SK-N-SH (cell line): Measurements from ENCODE around the gene NYNRIN.

Source experiments
- CTCF ChIP-seq: fragments of 200-600 bp; sonication (generic); IDR thresholded peaks from 2 replicates; pipeline ENCODE4 v1.6.1; 2017; ENCODE audit warnings: antibody characterized with exemption, mild to moderate bottlenecking, moderate library complexity
- EP300 ChIP-seq, 2 experiments: IDR thresholded peaks; 2 replicates each; pipeline versions ENCODE4 v1.4.0 to v1.6.1; 2012; ENCODE audit warnings: borderline replicate concordance in 1 of 2, low read depth in 1 of 2, low read length in 1 of 2
- GABPA ChIP-seq: IDR thresholded peaks from 2 replicates; pipeline ENCODE4 v1.4.0; 2012; ENCODE audit warnings: low read depth, mild to moderate bottlenecking
- MEF2A ChIP-seq: IDR thresholded peaks from 2 replicates; pipeline ENCODE4 v1.4.0; 2012; ENCODE audit warnings: low read depth, borderline replicate concordance
- RAD21 ChIP-seq: IDR thresholded peaks from 2 replicates; pipeline ENCODE4 v1.6.1; 2012; ENCODE audit warnings: mild to moderate bottlenecking, low read length
- RFX5 ChIP-seq: IDR thresholded peaks from 2 replicates; pipeline ENCODE4 v1.6.1; 2012; ENCODE audit warnings: mild to moderate bottlenecking, improper control_type of control experiment, low read length
- TEAD4 ChIP-seq: IDR thresholded peaks from 2 replicates; pipeline ENCODE4 v1.4.0; 2012; ENCODE audit warnings: mild to moderate bottlenecking, borderline replicate concordance; ENCODE audit not compliant: insufficient read depth
- USF2 ChIP-seq: fragments of 150-350 bp; IDR thresholded peaks from 2 replicates; pipeline ENCODE4 v1.6.1; 2017; ENCODE audit warnings: antibody characterized with exemption, low read length, low read depth, borderline replicate concordance
- TF ChIP-seq, protein P1 (sequence below): IDR thresholded peaks from 2 replicates; pipeline ENCODE4 v1.4.0; 2012; ENCODE audit warnings: low read depth

DNA sequence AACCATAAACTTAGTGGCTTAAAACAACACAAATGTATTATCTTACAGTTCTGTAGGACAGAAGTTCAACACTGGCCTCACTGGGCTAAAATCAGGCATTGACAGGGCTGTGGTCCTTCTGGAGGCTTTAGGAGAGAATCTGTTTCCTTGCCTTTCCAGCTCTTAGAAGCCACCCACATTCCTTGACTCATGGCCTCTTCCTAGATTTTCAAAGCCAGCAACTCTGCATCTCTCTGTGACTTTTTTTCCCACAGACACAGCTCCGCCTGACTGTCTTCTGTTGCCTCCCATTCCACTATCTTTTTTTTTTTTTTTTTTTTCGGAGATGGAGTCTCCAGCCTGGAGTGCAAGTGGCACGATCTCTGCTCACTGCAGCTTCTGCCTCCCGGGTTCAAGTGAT is 42.6 kb upstream of the NYNRIN start:
- TF ChIP-seq CTCF (no peak), USF2 (no peak), GABPA (no peak), EP300 (IDR thresholded peaks at IDR 0.05; ENCODE audit: borderline replicate concordance in 1 of 2, low read depth in 1 of 2, low read length in 1 of 2) (no peak), MEF2A (no peak), RAD21 (no peak), RFX5 (no peak), TEAD4 (no peak)
- TF ChIP-seq, protein P1, sequence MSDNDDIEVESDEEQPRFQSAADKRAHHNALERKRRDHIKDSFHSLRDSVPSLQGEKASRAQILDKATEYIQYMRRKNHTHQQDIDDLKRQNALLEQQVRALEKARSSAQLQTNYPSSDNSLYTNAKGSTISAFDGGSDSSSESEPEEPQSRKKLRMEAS: no peak
